ENCODE measurements around the gene LRRC47.

- TF ChIP-seq TAF1 (IDR thresholded peaks at IDR 0.05; ENCODE audit: low read depth) (no peak), CTCF (IDR thresholded peaks at IDR 0.05; ENCODE audit: poor library complexity, severe bottlenecking) (no peak), REST (IDR thresholded peaks at IDR 0.05; ENCODE audit: borderline replicate concordance) (no peak), SMC3 (conservative IDR thresholded peaks at IDR 0.05; ENCODE audit: poor library complexity) (no peak), EZH2 (IDR thresholded peaks at IDR 0.05; ENCODE audit: borderline replicate concordance, insufficient read depth, low read length, poor library complexity, severe bottlenecking) (no peak)
Measured at GRCh38 chr1:3740752-3741151, 55.5 kb downstream of the LRRC47 start.

All from neural cell (in vitro differentiated cells).